Right lobe of liver (tissue), 4 donors: ENCODE results near the gene WDR45B.

Experiments
- CTCF ChIP-seq, 4 donors: fragments of 200-600 bp in 3 of 4; fragments of 450-650 bp in 1 of 4; IDR thresholded peaks; one replicate each; pipeline versions ENCODE4 v1.5.1 to v1.8.0; 2016 to 2022; ENCODE audit warnings: antibody characterized with exemption in 4 of 4, mild to moderate bottlenecking in 2 of 4
- POLR2A ChIP-seq: fragments of 450-650 bp; IDR thresholded peaks from one replicate; pipeline ENCODE4 v1.6.1; 2017; ENCODE audit warnings: antibody characterized with exemption, mild to moderate bottlenecking
- donor health status: DM: no; HTN: no; CAD: no.
- donor health status: DM: no; HTN: no; CAD: no.
- donor health status: DM: no; HTN: yes; CAD: no.

DNA sequence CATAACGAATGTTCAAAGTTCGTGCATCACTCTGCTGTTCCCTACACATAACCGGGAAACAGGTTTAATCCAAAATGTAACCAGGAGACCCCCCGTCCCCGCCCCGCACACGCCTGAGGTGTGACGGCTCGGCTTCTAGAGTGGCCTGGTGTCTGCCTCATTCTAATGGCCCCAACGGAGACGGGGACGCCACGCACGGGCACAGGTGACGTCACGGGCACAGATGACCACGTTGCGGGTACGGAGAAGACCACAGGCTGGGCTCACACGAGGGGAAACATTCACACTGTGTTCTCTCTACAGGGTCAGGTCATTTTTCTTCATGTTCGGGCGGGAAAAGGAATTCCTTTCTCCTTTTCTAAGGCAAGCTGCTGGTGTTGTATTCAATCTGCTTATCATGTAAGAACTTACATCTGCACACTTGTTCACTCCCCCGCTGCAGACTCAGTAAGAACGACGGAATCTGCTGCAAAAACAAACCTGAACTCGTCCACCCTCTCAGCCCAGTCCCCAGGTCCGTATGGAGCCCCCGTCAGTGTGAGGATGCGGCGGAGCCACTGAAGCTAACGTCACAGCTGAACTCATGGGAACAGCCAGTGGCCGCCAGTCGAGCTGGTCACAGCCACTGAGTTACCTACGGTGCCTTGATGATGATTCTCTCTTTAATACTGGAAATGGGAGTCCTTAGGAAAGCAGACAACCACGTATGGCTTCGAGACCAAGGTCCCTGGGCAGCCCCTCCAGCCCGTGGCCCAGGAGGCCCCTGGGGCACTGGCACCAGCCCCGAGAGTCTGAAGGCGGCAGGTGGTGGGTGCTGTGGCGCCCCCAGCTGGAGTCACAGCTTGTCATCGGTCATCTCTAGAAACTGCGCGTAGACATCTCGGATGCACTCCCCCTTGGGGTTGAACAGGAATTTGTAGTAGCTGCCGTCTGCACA, 32.9 kb downstream of the WDR45B start:
- TF ChIP-seq CTCF (IDR thresholded peaks at IDR 0.05) (no peak), POLR2A (no peak)
